OCI-LY1 (cell line): ENCODE data around the gene GCC1.

ENCODE experiments used
- H2AFZ ChIP-seq: fragments of 200-600 bp; sonication (generic), shearing (Covaris generic); 2 replicates; pipeline ENCODE4 v1.6.0; 2014; ENCODE audit warnings: antibody characterized with exemption, mild to moderate bottlenecking, low read length
- H3F3A ChIP-seq: fragments of 200-600 bp; sonication (generic), shearing (Covaris generic); 2 replicates; pipeline ENCODE4 v1.6.0; 2014; ENCODE audit warnings: mild to moderate bottlenecking, antibody characterized with exemption, low read length, moderate library complexity; ENCODE audit not compliant: insufficient read depth
- H3K27ac ChIP-seq: fragments of 200-600 bp; sonication (generic); 2 replicates; pipeline ENCODE4 v1.5.1; 2014; ENCODE audit warnings: low read length, mixed run types, mild to moderate bottlenecking, low read depth; ENCODE audit not compliant: poor library complexity, severe bottlenecking
- H3K27me3 ChIP-seq: fragments of 200-600 bp; sonication (generic); 2 replicates; pipeline ENCODE4 v1.6.0; 2014; ENCODE audit warnings: antibody characterized with exemption, mild to moderate bottlenecking, low read length, moderate library complexity; ENCODE audit not compliant: insufficient read depth
- H3K36me3 ChIP-seq: fragments of 200-600 bp; sonication (generic); 2 replicates; pipeline ENCODE4 v1.6.1; 2014; ENCODE audit warnings: mild to moderate bottlenecking, antibody characterized with exemption, low read length, moderate library complexity, mixed read lengths; ENCODE audit not compliant: insufficient read depth
- H3K4me1 ChIP-seq: fragments of 200-600 bp; sonication (generic); 2 replicates; pipeline ENCODE4 v1.5.1; 2014; ENCODE audit warnings: mild to moderate bottlenecking, low read length, moderate library complexity; ENCODE audit not compliant: insufficient read depth, severe bottlenecking
- H3K4me2 ChIP-seq: fragments of 200-600 bp; sonication (generic), shearing (Covaris generic); 2 replicates; pipeline ENCODE4 v1.6.1; 2014; ENCODE audit warnings: low read length
- H3K4me3 ChIP-seq: fragments of 200-600 bp; sonication (generic); 2 replicates; pipeline ENCODE4 v1.5.1; 2014; ENCODE audit warnings: low read length, low read depth, mild to moderate bottlenecking, mixed read lengths; ENCODE audit not compliant: poor library complexity, severe bottlenecking
- H3K79me2 ChIP-seq: fragments of 200-600 bp; shearing (Covaris generic); 2 replicates; pipeline ENCODE4 v1.6.1; 2016; ENCODE audit warnings: mixed run types, low read length, mixed read lengths; ENCODE audit not compliant: insufficient read depth
- H3K9ac ChIP-seq: fragments of 200-600 bp; sonication (generic), shearing (Covaris generic); 2 replicates; pipeline ENCODE4 v1.6.1; 2014; ENCODE audit warnings: mild to moderate bottlenecking, low read length, mixed read lengths
- H3K9me2 ChIP-seq: fragments of 200-600 bp; sonication (generic), shearing (Covaris generic); 2 replicates; pipeline ENCODE4 v1.6.1; 2014; ENCODE audit warnings: low read depth, mild to moderate bottlenecking, low read length, mixed read lengths
- H3K9me3 ChIP-seq: fragments of 200-600 bp; shearing (Covaris generic); 2 replicates; pipeline ENCODE4 v1.6.1; 2014; ENCODE audit warnings: low read length, mixed read lengths
- H4K20me1 ChIP-seq: fragments of 200-600 bp; sonication (generic), shearing (Covaris generic); 2 replicates; pipeline ENCODE4 v1.6.0; 2016; ENCODE audit warnings: mild to moderate bottlenecking, low read length; ENCODE audit not compliant: insufficient read depth
- EZH2 ChIP-seq: fragments of 200-600 bp; sonication (generic), shearing (Covaris generic); IDR thresholded peaks from 2 replicates; pipeline ENCODE4 v1.8.0; 2017; ENCODE audit warnings: borderline replicate concordance, mixed run types, mild to moderate bottlenecking, antibody characterized with exemption, low read length, moderate library complexity, mixed read lengths
- TF ChIP-seq, protein P1 (sequence below): fragments of 200-600 bp; sonication (generic), shearing (Covaris generic); IDR thresholded peaks from 2 replicates; pipeline ENCODE4 v1.5.1; 2017; ENCODE audit warnings: mild to moderate bottlenecking, antibody characterized with exemption, low read length, moderate library complexity, mixed read lengths

GCC1 gene

DNA sequence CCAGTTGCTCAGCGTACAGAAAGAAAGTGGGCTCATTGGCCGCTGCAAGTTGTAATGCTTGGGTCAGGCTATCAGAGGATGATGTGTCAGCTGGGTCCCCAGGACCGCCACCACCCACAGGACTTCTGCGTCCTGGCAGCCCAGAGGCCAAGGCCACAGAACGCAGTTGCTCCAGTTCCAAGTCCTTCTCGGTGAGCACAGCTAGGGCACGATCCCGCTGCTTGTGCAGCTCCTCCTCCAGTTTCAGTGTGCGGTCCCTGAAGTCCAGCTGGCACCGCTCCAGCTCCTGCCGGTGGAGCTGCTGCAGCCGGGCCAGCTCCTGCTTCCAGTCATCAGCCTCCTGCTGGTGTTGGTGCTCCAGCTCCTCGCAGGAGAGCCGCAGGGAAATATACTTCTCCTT is 3.0 kb downstream of the GCC1 start:
- Histone ChIP-seq H3K4me2 (no peak overlapping the region), H3K36me3 (peaks cover 52% of the 10 kb centered on the region)

DNA sequence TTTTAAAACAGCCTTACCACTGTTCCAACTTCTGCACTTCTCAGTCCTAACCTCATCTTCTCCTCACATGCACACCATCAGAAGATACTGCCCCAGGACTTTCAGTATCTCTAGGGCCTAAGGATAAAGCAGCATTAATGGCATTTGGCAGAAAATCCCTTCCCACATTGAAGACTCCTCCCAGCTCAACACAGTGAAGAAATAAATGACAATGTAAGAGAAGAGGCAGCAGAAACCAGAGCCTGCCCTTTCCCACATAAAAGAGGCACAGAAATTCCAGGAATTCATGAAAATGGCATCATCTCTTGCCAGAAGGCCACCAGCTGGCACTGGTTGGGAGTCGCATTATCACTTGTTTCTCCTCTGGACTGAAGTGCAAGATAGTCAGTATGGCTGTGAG is 3.7 kb downstream of the GCC1 start:
- H3K4me3 ChIP-seq = no peak overlapping the region
- H3K36me3 ChIP-seq = peaks cover 52% of the 10 kb centered on the region
- H3K9ac ChIP-seq = no peak overlapping the region
- no peak overlapping the region for H3K4me2 ChIP-seq
- no peaks in the 10 kb centered on the region for H3K27me3 ChIP-seq
- TF ChIP-seq, protein P1, sequence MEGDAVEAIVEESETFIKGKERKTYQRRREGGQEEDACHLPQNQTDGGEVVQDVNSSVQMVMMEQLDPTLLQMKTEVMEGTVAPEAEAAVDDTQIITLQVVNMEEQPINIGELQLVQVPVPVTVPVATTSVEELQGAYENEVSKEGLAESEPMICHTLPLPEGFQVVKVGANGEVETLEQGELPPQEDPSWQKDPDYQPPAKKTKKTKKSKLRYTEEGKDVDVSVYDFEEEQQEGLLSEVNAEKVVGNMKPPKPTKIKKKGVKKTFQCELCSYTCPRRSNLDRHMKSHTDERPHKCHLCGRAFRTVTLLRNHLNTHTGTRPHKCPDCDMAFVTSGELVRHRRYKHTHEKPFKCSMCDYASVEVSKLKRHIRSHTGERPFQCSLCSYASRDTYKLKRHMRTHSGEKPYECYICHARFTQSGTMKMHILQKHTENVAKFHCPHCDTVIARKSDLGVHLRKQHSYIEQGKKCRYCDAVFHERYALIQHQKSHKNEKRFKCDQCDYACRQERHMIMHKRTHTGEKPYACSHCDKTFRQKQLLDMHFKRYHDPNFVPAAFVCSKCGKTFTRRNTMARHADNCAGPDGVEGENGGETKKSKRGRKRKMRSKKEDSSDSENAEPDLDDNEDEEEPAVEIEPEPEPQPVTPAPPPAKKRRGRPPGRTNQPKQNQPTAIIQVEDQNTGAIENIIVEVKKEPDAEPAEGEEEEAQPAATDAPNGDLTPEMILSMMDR = no peak
- TF ChIP-seq EZH2 = no peak
- H4K20me1 ChIP-seq = no peaks in the 10 kb centered on the region
- no peak overlapping the region for H3K27ac ChIP-seq
- H2AFZ ChIP-seq = no peak overlapping the region
- no peaks in the 10 kb centered on the region for H3K9me3 ChIP-seq
- no peaks in the 10 kb centered on the region for H3K9me2 ChIP-seq
- H3K4me1 ChIP-seq = peaks cover 25% of the 10 kb centered on the region
- peaks cover 6% of the 10 kb centered on the region; the same call in 1 of the 2 replicates for H3K79me2 ChIP-seq
- H3F3A ChIP-seq = no peaks in the 10 kb centered on the region

More for the DNA sequence above, 3.0 kb downstream of the GCC1 start:
- no peak overlapping the region for H2AFZ ChIP-seq
- no peaks in the 10 kb centered on the region for H4K20me1 ChIP-seq
- H3F3A ChIP-seq = no peaks in the 10 kb centered on the region
- TF ChIP-seq, protein P1 = no peak
- no peak for TF ChIP-seq EZH2
- H3K27me3 ChIP-seq = no peaks in the 10 kb centered on the region
- H3K27ac ChIP-seq = no peak overlapping the region
- no peak overlapping the region for H3K4me3 ChIP-seq
- no peak overlapping the region for H3K9ac ChIP-seq
- H3K4me1 ChIP-seq = peaks cover 25% of the 10 kb centered on the region
- peaks cover 6% of the 10 kb centered on the region; the same call in 1 of the 2 replicates for H3K79me2 ChIP-seq
- no peaks in the 10 kb centered on the region for H3K9me2 ChIP-seq
- H3K9me3 ChIP-seq = no peaks in the 10 kb centered on the region

DNA sequence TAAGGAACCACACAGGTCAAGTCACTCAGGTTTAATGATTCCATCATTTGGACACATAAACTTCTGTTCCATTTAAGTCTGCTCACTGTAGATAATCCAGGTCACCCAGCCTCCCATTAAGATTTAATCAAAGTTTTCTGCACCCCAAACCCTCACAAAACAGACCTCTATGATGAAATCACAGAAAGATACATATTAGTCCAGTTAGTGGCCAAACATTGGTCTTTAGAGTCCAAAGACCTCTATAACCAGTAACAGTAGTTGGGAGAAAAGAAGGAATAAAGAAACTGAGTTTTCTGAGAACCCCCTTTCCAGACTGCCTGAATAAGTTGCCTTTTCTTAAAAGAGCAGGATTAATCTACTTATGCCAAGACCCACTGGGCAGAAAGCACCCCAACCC is 4.8 kb downstream of the GCC1 start:
- no peaks in the 10 kb centered on the region for H3K9me2 ChIP-seq
- no peak overlapping the region for H3K4me2 ChIP-seq
- H3K4me3 ChIP-seq = no peak overlapping the region
- no peaks in the 10 kb centered on the region for H3F3A ChIP-seq
- H3K27me3 ChIP-seq = no peaks in the 10 kb centered on the region
- H3K79me2 ChIP-seq = peaks cover 6% of the 10 kb centered on the region; the same call in 1 of the 2 replicates
- H4K20me1 ChIP-seq = no peaks in the 10 kb centered on the region
- peaks cover 20% of the 10 kb centered on the region for H3K4me1 ChIP-seq
- H3K9ac ChIP-seq = no peak overlapping the region
- no peak overlapping the region for H3K27ac ChIP-seq
- peaks cover 52% of the 10 kb centered on the region for H3K36me3 ChIP-seq
- H3K9me3 ChIP-seq = no peaks in the 10 kb centered on the region
- TF ChIP-seq EZH2 = no peak
- TF ChIP-seq, protein P1 = no peak
- no peak overlapping the region for H2AFZ ChIP-seq
